ENCODE data around the gene ZNF823.
"Not testable (repeated sequence)": the region's sequence is repeated elsewhere in the genome, so short reads cannot be mapped to it uniquely, and the experiment has no call there.

Gene ZNF823

DNA sequence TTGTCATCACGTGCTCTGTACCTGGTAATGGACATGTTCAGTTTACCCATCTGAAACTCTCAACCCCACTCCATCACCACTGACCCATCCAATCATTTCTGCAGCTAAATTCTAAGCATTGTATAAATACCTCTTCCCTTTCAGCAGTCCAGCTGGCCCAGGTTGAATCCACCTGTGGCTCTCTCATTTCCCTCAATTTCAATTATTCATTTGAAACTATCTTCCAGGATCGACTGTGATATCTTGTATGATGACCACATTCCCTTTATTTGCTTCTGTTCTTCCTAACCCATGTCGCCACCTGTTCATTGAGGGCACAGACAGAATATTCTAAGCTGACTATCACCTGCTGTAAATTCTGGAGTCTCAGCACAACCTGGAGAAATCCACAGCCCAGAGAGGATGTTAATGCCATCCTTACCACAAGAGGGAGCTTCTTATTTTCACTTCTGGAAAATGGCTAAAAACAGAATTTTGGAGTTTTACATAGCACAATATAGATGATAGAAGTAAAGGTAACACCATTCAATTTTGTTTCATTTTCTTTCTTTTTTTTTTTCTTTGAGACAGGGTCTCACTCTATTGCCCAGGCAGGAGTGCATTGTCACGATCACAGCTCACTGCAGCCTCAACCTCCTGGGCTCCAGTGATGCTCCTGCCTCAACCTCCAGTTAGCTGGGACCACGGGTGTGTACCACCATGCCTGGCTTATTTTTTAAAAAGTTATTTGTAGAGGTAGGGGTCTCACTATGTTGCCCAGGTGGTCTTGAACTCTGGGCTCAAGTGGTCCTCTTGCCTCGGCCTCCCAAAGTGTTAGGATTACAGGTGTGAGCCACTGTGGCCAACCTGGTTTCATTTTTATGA, 38.6 kb downstream of the ZNF823 start:
- no peak overlapping the region for H3K27ac Mint-ChIP-seq
- H3K27me3 Mint-ChIP-seq, result peaks cover 17% of the 10 kb centered on the region

DNA sequence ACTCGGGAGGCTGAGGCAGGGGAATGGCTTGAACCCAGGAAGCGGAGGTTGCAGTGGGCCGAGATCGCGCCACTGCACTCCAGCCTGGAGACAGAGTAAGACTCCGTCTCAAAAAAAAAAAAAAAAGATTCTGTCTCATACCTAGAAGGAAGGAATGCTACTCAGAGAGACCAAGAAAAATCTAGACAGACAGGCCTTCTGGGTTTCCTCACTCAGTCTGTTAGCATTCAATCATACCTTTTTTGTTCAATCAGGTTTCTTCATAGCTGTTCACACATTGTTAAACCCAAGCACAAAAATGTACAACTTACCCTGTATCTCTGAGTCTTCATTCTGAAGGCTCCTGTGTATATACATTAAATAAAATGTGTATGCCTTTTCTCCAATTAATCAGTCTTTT, 40.5 kb downstream of the ZNF823 start:
- no peak overlapping the region for H3K4me3 Mint-ChIP-seq
- no peaks in the 10 kb centered on the region for H3K9me3 Mint-ChIP-seq
- H3K27me3 Mint-ChIP-seq, result peaks cover 34% of the 10 kb centered on the region
- no peak overlapping the region for H3K27ac Mint-ChIP-seq
- H3K4me1 Mint-ChIP-seq (ENCODE audit: low read depth), result peaks cover 14% of the 10 kb centered on the region
- H3K36me3 Mint-ChIP-seq (ENCODE audit: low read depth), result no peaks in the 10 kb centered on the region

More for the DNA sequence above, 38.6 kb downstream of the ZNF823 start:
- peaks cover under 1% of the 10 kb centered on the region for H3K4me1 Mint-ChIP-seq (ENCODE audit: low read depth)
- H3K4me3 Mint-ChIP-seq, result no peak overlapping the region
- no peaks in the 10 kb centered on the region for H3K36me3 Mint-ChIP-seq (ENCODE audit: low read depth)
- no peaks in the 10 kb centered on the region for H3K9me3 Mint-ChIP-seq

GRCh38 chr19:11697284-11697855, 41.4 kb downstream of the ZNF823 start:
- Mint-ChIP-seq H3K27me3 (peaks cover 40% of the 10 kb centered on the region), H3K36me3 (ENCODE audit: low read depth) (no peaks in the 10 kb centered on the region), H3K4me3 (no peak overlapping the region), H3K9me3 (no peaks in the 10 kb centered on the region), H3K27ac (no peak overlapping the region), H3K4me1 (ENCODE audit: low read depth) (peaks cover 14% of the 10 kb centered on the region)

DNA sequence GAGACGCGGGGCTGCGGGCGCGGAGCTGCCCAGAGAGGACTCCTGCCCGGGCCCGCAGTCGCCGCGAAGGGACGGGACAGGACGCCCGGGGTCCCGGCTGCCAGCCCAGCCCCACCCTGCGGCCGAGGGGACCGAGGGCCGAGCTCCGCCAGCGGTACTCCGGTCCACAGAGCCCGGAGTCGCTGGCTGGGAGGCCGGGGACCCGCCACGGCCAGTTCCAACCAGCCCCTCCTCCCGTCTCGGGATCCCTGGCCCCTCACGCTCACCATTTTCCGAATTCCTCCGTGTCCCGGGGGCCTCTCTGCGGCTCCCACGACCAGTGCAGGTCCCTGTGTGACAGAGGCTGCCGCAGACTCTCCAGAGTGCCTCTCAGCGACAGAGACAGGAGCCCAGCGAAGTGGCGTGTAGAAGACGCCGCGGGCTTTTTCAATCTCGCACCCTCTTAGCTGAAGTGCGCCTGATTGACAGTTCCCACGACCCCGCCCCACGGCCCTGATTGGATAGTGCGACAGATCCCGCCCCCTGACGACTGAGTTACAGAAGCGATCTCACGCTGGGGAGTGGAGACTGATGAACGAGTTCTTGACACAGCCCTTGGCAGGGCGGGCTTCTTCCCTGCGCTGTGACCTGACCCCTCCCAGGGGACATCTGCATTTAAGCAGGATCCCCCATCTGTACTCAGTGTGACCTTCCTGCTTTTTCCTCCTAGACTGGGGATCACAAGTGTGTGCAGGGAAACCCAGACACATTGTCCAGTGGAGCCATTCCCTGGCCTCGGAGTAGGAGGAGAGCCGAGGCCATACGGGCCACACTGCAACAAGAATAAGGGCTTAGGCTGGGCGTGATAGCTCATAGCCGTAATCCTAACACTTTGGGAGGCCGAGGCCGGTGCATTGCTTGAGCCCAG, 44.0 kb downstream of the ZNF823 start:
- no peaks in the 10 kb centered on the region for H3K9me3 Mint-ChIP-seq
- peaks cover 14% of the 10 kb centered on the region for H3K4me1 Mint-ChIP-seq (ENCODE audit: low read depth)
- H3K36me3 Mint-ChIP-seq (ENCODE audit: low read depth), result no peaks in the 10 kb centered on the region
- H3K27me3 Mint-ChIP-seq, result peaks cover 47% of the 10 kb centered on the region
- H3K27ac Mint-ChIP-seq, result peak overlapping the region; percentile 81
- peak overlapping the region; percentile 93 for H3K4me3 Mint-ChIP-seq

DNA sequence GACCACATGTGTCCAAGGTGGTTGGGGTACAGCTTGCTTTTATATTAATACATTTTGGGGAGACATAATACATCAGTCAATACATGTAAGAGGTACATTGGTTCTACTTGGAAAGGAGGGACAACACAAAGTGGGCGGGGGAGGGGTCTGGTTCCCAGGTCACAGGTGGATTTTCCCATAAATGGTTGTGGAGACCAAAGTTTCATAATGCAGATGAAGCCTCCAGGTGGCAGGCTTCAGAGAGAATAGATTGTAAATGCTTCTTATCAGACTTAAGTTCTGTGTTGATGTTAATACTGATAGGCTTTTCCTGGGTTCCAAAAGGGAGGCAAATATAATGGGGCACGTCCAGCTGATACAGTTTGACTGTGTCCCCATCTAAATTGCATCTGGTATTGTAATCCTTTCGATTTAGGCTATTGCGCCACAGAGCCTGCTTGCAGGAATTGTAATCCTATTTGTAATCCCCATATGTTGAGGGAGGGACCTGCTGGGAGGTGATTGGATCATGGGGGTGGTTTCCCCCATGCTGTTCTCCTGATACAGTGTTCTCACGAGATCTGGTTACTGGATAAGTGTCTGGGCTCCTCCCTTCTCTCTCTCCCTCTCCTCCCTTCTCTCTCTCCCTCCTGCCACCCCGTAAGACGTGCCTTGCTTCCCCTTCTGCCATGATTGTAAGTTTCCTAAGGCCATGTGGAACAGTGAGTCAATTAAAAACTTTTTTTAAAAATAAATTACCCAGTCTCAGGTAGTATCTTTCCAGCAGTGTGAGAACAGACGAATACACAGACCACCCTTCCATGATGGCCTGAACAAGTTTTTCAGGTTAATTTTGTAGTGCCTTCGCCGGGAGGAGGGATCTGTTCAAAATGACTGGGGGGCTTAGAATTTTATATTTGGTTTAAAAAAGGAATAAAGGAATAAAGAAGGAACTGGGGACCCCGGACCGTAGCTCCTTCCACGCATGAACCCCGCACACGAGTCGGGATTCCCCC, 44.9 kb downstream of the ZNF823 start:
- Mint-ChIP-seq H3K27ac (peak overlapping the region; percentile 33), H3K4me1 (ENCODE audit: low read depth) (peaks cover 14% of the 10 kb centered on the region), H3K9me3 (no peaks in the 10 kb centered on the region), H3K27me3 (peaks cover 47% of the 10 kb centered on the region), H3K4me3 (peak overlapping the region; percentile 93), H3K36me3 (ENCODE audit: low read depth) (no peaks in the 10 kb centered on the region)

- Mint-ChIP-seq H3K9me3 (peaks cover 3% of the 10 kb centered on the region), H3K4me3 (no peak overlapping the region), H3K4me1 (ENCODE audit: low read depth) (peaks cover 14% of the 10 kb centered on the region), H3K36me3 (ENCODE audit: low read depth) (peaks cover 3% of the 10 kb centered on the region), H3K27me3 (peaks cover 47% of the 10 kb centered on the region), H3K27ac (no peak overlapping the region)
Observed at GRCh38 chr19:11692127-11692790, 46.5 kb downstream of the ZNF823 start.

- Mint-ChIP-seq H3K9me3 (peaks cover 27% of the 10 kb centered on the region), H3K4me3 (no peak overlapping the region), H3K27ac (no peak overlapping the region)
Observed at GRCh38 chr19:11685676-11686650, 52.8 kb downstream of the ZNF823 start.

DNA sequence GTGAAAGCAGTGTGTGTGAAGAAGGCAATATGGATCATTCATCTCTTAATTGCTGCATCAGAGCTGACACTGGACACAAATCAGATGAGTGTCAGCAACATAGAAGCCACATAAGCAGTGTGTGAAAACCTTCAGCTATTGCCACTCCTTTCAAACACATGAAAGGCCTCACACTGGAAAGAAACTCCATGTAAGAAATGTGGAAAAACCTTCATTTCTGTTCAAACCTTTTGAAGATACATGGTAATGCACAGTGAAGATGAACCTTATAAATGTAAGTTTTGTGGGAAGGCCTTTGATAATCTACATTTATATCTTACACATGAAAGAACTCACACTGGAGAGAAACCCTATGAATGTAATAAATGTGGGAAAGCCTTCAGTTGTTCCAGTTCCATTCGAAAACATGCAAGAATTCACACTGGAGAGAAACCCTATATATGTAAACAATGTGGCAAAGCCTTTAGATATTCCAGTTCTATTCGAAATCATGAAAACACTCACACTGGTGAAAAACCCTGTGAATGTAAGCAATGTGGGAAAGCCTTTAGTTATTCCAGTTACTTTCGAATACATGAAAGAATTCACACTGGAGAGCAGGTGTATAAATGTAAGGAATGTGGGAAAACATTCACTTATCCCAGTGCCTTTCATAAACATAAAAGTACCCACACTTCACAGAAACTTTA, 53.6 kb downstream of the ZNF823 start:
- H3K27me3 Mint-ChIP-seq, result peaks cover 12% of the 10 kb centered on the region
- H3K27ac Mint-ChIP-seq, result no peak overlapping the region
- H3K36me3 Mint-ChIP-seq (ENCODE audit: low read depth), result peaks cover 16% of the 10 kb centered on the region
- peaks cover 11% of the 10 kb centered on the region for H3K4me1 Mint-ChIP-seq (ENCODE audit: low read depth)
- H3K4me3 Mint-ChIP-seq, result no peak overlapping the region
- peaks cover 31% of the 10 kb centered on the region for H3K9me3 Mint-ChIP-seq

More at GRCh38 chr19:11685676-11686650, 52.8 kb downstream of the ZNF823 start:
- H3K27me3 Mint-ChIP-seq, result peaks cover 12% of the 10 kb centered on the region
- peaks cover 16% of the 10 kb centered on the region for H3K36me3 Mint-ChIP-seq (ENCODE audit: low read depth)
- H3K4me1 Mint-ChIP-seq (ENCODE audit: low read depth), result peaks cover 11% of the 10 kb centered on the region

DNA sequence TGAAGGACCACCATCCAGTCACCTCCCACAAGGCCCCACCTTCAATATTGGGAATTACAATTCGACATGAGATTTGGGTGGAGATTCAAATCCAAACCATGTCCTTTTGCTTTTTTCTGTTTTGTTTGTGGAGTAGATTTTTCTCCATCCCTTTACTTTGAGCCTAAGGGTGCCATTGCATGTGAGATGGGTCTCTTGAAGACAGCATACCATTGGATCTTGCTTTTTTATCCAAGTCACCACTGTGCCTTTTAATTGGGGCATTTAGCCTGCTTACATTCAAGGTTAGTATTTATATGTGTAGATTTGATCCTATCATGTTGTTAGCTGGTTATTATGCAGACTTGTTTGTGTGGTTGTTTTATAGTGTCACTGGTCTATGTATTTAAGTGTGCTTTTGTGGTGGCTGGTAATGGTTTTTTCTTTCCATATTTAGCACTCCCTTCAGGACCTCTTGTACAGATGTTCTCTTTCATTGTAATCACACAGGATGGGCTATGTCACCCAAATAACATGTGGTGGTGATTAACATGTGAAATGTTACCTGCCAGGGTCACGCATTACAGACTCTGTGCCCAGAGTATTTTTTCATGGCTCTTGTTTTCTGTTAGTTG, 58.0 kb downstream of the ZNF823 start:
- Mint-ChIP-seq H3K9me3 (peaks cover 22% of the 10 kb centered on the region), H3K4me3 (no peak overlapping the region), H3K27me3 (peaks cover 14% of the 10 kb centered on the region), H3K27ac (no peak overlapping the region), H3K36me3 (ENCODE audit: low read depth) (peaks cover 10% of the 10 kb centered on the region), H3K4me1 (ENCODE audit: low read depth) (peaks cover 16% of the 10 kb centered on the region)

DNA sequence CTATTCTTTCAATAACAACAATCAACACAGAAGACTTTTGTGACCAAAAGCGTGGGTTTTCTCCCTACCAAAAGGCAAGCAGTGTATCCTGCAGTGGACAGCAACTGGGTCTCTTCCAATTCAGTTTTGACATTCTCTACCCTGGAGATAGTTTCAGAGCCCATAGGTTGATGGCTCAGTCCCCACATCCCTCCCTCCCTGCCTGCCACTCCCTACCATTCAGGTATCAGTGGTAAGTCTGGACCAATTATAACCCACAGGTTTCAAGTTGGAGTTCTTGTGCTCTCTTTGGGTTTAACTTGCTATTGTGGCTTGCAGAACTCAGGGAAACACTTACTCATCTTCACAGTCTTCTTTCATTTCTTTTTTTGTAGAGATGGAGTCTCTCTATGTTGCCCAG, 60.2 kb downstream of the ZNF823 start:
- Mint-ChIP-seq H3K4me3 (no peak overlapping the region), H3K36me3 (ENCODE audit: low read depth) (no peaks in the 10 kb centered on the region), H3K4me1 (ENCODE audit: low read depth) (peaks cover 17% of the 10 kb centered on the region), H3K27me3 (peaks cover 27% of the 10 kb centered on the region), H3K27ac (no peak overlapping the region), H3K9me3 (peaks cover 12% of the 10 kb centered on the region)

DNA sequence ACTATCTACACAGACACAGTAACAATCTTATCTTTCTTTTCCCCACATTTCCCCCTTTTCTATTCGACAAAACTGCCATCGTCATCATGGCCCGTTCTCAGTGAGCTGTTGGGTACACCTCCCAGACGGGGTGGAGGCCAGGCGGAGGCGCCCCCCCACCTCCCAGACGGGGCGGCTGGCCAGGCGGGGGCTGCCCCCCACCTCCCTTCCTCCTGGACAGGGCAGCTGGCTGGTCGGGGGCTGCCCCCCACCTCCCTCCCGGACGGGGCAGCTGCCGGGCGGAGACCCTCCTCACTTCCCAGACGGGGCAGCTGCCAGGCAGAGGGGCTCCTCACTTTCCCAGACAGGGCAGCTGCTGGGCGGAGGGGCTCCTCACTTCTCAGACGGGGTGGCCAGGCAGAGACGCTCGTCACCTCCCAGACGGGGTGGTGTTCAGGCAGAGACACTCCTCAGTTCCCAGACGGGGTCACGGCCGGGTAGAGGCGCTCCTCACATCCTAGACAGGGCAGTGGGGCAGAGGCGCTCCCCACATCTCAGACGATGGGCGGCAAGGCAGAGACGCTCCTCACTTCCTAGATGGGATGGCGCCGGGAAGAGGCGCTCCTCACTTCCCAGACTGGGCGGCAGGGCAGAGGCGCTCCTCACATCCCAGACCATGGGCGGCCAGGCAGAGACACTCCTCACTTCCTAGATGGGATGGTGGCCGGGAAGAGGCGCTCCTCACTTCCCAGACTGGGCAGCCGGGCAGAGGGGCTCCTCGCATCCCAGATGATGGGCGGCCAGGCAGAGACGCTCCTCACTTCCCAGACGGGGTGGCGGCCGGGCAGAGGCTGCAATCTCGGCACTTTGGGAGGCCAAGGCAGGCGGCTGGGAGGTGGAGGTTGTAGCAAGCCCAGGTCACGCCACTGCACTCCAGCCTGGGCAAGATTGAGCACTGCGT, 61.8 kb downstream of the ZNF823 start:
- Mint-ChIP-seq H3K9me3 (peaks cover 10% of the 10 kb centered on the region), H3K4me1 (ENCODE audit: low read depth) (peaks cover 19% of the 10 kb centered on the region), H3K27me3 (peaks cover 39% of the 10 kb centered on the region)
- not testable (repeated sequence) for H3K36me3 Mint-ChIP-seq (ENCODE audit: low read depth); H3K4me3 Mint-ChIP-seq; H3K27ac Mint-ChIP-seq

All from stimulated activated naive CD8-positive, alpha-beta T cell treated with anti-CD3 and anti-CD28 coated beads, Interleukin-15, Interleukin-2, amounts not matched to agents 100 ng/mL and 50 ng/mL, for 24 hours (primary cell).